Dedifferentiated amniotic fluid mesenchymal stem cell (primary cell): ENCODE results near the gene CENPF.
"Not testable (repeated sequence)": the region's sequence is repeated elsewhere in the genome, so short reads cannot be mapped to it uniquely, and the experiment has no call there.

Experiments used
- DNase-seq: peaks from one replicate; pipeline ENCODE4 v3.0.0-alpha.2; 2016; ENCODE audit errors: extremely low spot score

Gene CENPF

GRCh38 chr1:214662223-214662785, 59.3 kb downstream of the CENPF start:
- DNase-seq, result no peak

- DNase-seq, result no peak
Observed at GRCh38 chr1:214664651-214665433, 61.8 kb downstream of the CENPF start.

- DNase-seq, result no peak
Observed at GRCh38 chr1:214665606-214666110, 62.7 kb downstream of the CENPF start.

- DNase-seq, result no peak
Observed at GRCh38 chr1:214666674-214667073, 63.7 kb downstream of the CENPF start.

- no peak for DNase-seq
Observed at GRCh38 chr1:214670098-214670497, 67.1 kb downstream of the CENPF start.

GRCh38 chr1:214673029-214673428, 70.0 kb downstream of the CENPF start:
- not testable (repeated sequence) for DNase-seq

- DNase-seq, result no peak
Observed at GRCh38 chr1:214673576-214673975, 70.6 kb downstream of the CENPF start.

GRCh38 chr1:214675524-214675923, 72.5 kb downstream of the CENPF start:
- DNase-seq, result not testable (repeated sequence)

GRCh38 chr1:214676747-214677146, 73.8 kb downstream of the CENPF start:
- no peak for DNase-seq

GRCh38 chr1:214677945-214678344, 75.0 kb downstream of the CENPF start:
- DNase-seq, result no peak

- DNase-seq, result no peak
Observed at GRCh38 chr1:214678386-214678785, 75.4 kb downstream of the CENPF start.

- DNase-seq, result no peak
Observed at GRCh38 chr1:214683621-214684020, 80.6 kb downstream of the CENPF start.

GRCh38 chr1:214685906-214686305, 82.9 kb downstream of the CENPF start:
- DNase-seq, result no peak

GRCh38 chr1:214686497-214686896, 83.5 kb downstream of the CENPF start:
- DNase-seq, result no peak

- DNase-seq, result no peak
Observed at GRCh38 chr1:214688891-214689290, 85.9 kb downstream of the CENPF start.

GRCh38 chr1:214694769-214695168, 91.8 kb downstream of the CENPF start:
- DNase-seq, result no peak

GRCh38 chr1:214698559-214698958, 95.6 kb downstream of the CENPF start:
- DNase-seq, result no peak

GRCh38 chr1:214700437-214700836, 97.4 kb downstream of the CENPF start:
- no peak for DNase-seq

GRCh38 chr1:214702556-214702955, 99.6 kb downstream of the CENPF start:
- DNase-seq, result no peak

- DNase-seq, result no peak
Observed at GRCh38 chr1:214707306-214708087, 104.5 kb downstream of the CENPF start.

GRCh38 chr1:214708321-214708955, 105.4 kb downstream of the CENPF start:
- DNase-seq, result no peak

GRCh38 chr1:214709241-214709640, 106.2 kb downstream of the CENPF start:
- no peak for DNase-seq
